Calu3 (cell line): ENCODE data around the gene MAP3K10. TPM values are rescaled to one million over a fixed set of nuclear protein-coding genes. Genes with fewer than 3 reads are reported as not detected.

Experiments
- BruUV-seq: library from RNA; stranded (reverse); fragments of 400-500 nt; replicated peaks from 2 replicates; lab custom pipeline; 2021; lab: Mats Ljungman, UMichigan
- CTCF ChIA-PET: fragments of 300-600 bp; sonication (Branson Sonifier 250); formaldehyde crosslinking; loops from one replicate; lab custom pipeline; 2022; ENCODE audit warnings: antibody characterized with exemption; lab: Charles Lee
- DNase-seq: peaks from one replicate; pipeline ENCODE4 v3.0.0; 2022
- H3K27ac Mint-ChIP-seq: one replicate; pipeline ENCODE4 v1.8.0; 2022; ENCODE audit warnings: mixed read lengths; ENCODE audit not compliant: unreplicated experiment
- H3K27me3 Mint-ChIP-seq: one replicate; pipeline ENCODE4 v1.8.0; 2022; ENCODE audit warnings: mixed read lengths; ENCODE audit not compliant: unreplicated experiment
- H3K36me3 Mint-ChIP-seq: one replicate; pipeline ENCODE4 v1.8.0; 2022; ENCODE audit warnings: mild to moderate bottlenecking, moderate library complexity, mixed read lengths; ENCODE audit not compliant: insufficient read depth, unreplicated experiment
- H3K4me1 Mint-ChIP-seq: one replicate; pipeline ENCODE4 v1.8.0; 2022; ENCODE audit warnings: mild to moderate bottlenecking, low read depth, mixed read lengths; ENCODE audit not compliant: unreplicated experiment
- H3K4me3 Mint-ChIP-seq: one replicate; pipeline ENCODE4 v1.8.0; 2022; ENCODE audit warnings: mild to moderate bottlenecking, low read depth, moderate library complexity, mixed read lengths; ENCODE audit not compliant: unreplicated experiment
- H3K9me3 Mint-ChIP-seq: one replicate; pipeline ENCODE4 v1.8.0; 2022; ENCODE audit warnings: low read depth, mixed read lengths; ENCODE audit not compliant: unreplicated experiment
- CTCF ChIP-seq: fragments of 200-600 bp; IDR thresholded peaks from one replicate; pipeline ENCODE4 v1.8.0; 2022; ENCODE audit warnings: antibody characterized with exemption; ENCODE audit not compliant: unreplicated experiment
- intact Hi-C: fragments of 100-400 bp; cut with micrococcal nuclease; formaldehyde crosslinking; loops from one replicate; pipeline ENCODE4 v1.10.0; 2022; ENCODE audit not compliant: unreplicated experiment
- total RNA-seq: library from RNA; stranded (reverse); gene quantifications from 2 replicates; pipeline ENCODE4 v1.2.3, GENCODE V29; 2022

Gene MAP3K10
- total RNA-seq, 1 experiment from 2014 or later, result 30.5 TPM

- DNase-seq, result peak; percentile 82
- peak overlapping the region; percentile 82 for H3K27ac Mint-ChIP-seq
- CTCF ChIA-PET, result no interaction called here
- TF ChIP-seq CTCF, result peak; percentile 90
- peaks cover 32% of the 10 kb centered on the region for H3K27me3 Mint-ChIP-seq
- no TSS peak for BruUV-seq
- peaks cover 6% of the 10 kb centered on the region for H3K9me3 Mint-ChIP-seq
- intact Hi-C loops, result loop anchor here (1.0 kb wide), 1 partner anchor 82 kb away; no protein-coding TSS in a partner anchor
- peaks cover 33% of the 10 kb centered on the region for H3K36me3 Mint-ChIP-seq
- peak overlapping the region; percentile 12 for H3K4me3 Mint-ChIP-seq
- H3K4me1 Mint-ChIP-seq, result peaks cover 60% of the 10 kb centered on the region
Observed at GRCh38 chr19:40221858-40222619, 30.8 kb downstream of the MAP3K10 start.

- Mint-ChIP-seq H3K9me3 (peaks cover 6% of the 10 kb centered on the region), H3K36me3 (peaks cover 31% of the 10 kb centered on the region), H3K4me3 (no peak overlapping the region), H3K4me1 (peaks cover 58% of the 10 kb centered on the region), H3K27me3 (peaks cover 41% of the 10 kb centered on the region), H3K27ac (no peak overlapping the region)
- intact Hi-C loops, result no loop called here
- DNase-seq, result peak; percentile 27
- BruUV-seq, result no TSS peak
- CTCF ChIA-PET, result no interaction called here
- TF ChIP-seq CTCF, result no peak
Observed at GRCh38 chr19:40223135-40223822, 32.1 kb downstream of the MAP3K10 start.

GRCh38 chr19:40224342-40225150 is 33.3 kb downstream of the MAP3K10 start:
- DNase-seq, result peak; percentile 35
- H3K27ac Mint-ChIP-seq, result no peak overlapping the region
- CTCF ChIA-PET, result interaction anchor here (0.6 kb wide), 1 partner anchor 59 kb away, joined by 3 read pairs; no protein-coding TSS in a partner anchor
- TF ChIP-seq CTCF, result no peak
- peaks cover 33% of the 10 kb centered on the region for H3K36me3 Mint-ChIP-seq
- H3K27me3 Mint-ChIP-seq, result peaks cover 43% of the 10 kb centered on the region
- no TSS peak for BruUV-seq
- H3K4me3 Mint-ChIP-seq, result peak overlapping the region; percentile 51
- intact Hi-C loops, result no loop called here
- peaks cover 48% of the 10 kb centered on the region for H3K4me1 Mint-ChIP-seq
- H3K9me3 Mint-ChIP-seq, result peaks cover 6% of the 10 kb centered on the region
